ENCODE data around the gene VLDLR. TPM values are rescaled to one million over a fixed set of nuclear protein-coding genes. Genes with fewer than 3 reads are reported as not detected.

Gene VLDLR
- total and polyA plus RNA-seq, 2 of the 13 experiments (the other 11 are each of a cell fraction or from before 2014, with no cell fraction given): 3.4 to 10.5 TPM

DNA sequence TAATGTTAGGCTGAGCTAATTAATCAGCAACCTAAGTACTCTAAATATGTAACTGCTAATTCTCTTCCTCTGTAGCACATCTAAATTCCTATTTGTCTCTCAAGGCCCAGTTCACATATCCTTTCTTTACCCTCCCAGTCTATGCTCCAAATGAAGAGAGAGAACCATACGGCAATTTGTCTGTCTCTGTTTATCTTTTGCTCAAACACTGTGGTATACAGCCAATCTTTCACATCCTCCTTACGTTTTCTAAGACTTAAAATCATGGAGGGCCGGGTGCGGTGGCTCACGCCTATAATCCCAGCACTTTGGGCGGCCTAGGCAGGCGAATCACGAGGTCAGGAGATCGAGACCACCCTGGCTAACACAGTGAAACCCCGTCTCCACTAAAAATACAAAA lies 15.8 kb downstream of the VLDLR start:
- in situ Hi-C loops (cut with HindIII; ENCODE audit: extremely low pct_ligation_motif_present, low pct_unique_long_range_greater_than_20kb) (no loop called here), intact Hi-C loops (cut with micrococcal nuclease; ENCODE audit: unreplicated experiment) (no loop called here)
- DNase-seq (ENCODE audit: low spot score) (no peak), ATAC-seq (no peak), FAIRE-seq (no peak)
- CTCF ChIA-PET (ENCODE audit: low intra/inter-chr PET ratio, low total read pairs): no interaction called here
- H3K9ac ChIP-seq (ENCODE audit: insufficient read depth, low read depth, low read length): no peak overlapping the region
- no peak overlapping the region for H3K4me2 ChIP-seq (ENCODE audit: low read depth, low read length)
- no peak overlapping the region for H3K27ac ChIP-seq (ENCODE audit: extremely low read length, insufficient read depth, low read length)
- H3K4me3 ChIP-seq (replicated peaks in 1 of 3; ENCODE audit: insufficient read depth in 1 of 3, low read depth in 2 of 3, low read length in 3 of 3): no peak overlapping the region
- H3K4me1 ChIP-seq (ENCODE audit: insufficient read depth, low read length): peaks cover 19% of the 10 kb centered on the region
- WGBS (ENCODE audit: low lambda C conversion rate): 94% methylated on average over 10 of the region's 10 CpGs
- no peak for TF ChIP-seq SKI (IDR thresholded peaks at IDR 0.05; ENCODE audit: partially characterized antibody)
- TF ChIP-seq, protein P1, sequence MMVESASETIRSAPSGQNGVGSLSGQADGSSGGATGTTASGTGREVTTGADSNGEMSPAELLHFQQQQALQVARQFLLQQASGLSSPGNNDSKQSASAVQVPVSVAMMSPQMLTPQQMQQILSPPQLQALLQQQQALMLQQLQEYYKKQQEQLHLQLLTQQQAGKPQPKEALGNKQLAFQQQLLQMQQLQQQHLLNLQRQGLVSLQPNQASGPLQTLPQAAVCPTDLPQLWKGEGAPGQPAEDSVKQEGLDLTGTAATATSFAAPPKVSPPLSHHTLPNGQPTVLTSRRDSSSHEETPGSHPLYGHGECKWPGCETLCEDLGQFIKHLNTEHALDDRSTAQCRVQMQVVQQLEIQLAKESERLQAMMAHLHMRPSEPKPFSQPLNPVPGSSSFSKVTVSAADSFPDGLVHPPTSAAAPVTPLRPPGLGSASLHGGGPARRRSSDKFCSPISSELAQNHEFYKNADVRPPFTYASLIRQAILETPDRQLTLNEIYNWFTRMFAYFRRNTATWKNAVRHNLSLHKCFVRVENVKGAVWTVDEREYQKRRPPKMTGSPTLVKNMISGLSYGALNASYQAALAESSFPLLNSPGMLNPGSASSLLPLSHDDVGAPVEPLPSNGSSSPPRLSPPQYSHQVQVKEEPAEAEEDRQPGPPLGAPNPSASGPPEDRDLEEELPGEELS (CRISPR knock-in tag; IDR thresholded peaks at IDR 0.05): no peak
- TF ChIP-seq, protein P2, sequence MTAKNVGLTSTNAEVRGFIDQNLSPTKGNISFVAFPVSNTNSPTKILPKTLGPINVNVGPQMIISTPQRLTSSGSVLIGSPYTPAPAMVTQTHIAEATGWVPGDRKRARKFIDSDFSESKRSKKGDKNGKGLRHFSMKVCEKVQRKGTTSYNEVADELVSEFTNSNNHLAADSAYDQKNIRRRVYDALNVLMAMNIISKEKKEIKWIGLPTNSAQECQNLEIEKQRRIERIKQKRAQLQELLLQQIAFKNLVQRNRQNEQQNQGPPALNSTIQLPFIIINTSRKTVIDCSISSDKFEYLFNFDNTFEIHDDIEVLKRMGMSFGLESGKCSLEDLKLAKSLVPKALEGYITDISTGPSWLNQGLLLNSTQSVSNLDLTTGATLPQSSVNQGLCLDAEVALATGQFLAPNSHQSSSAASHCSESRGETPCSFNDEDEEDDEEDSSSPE (CRISPR knock-in tag; IDR thresholded peaks at IDR 0.05): no peak
- no peaks in the 10 kb centered on the region for H3K27me3 ChIP-seq (ENCODE audit: control insufficient read depth in 1 of 2, insufficient read depth in 2 of 2, low read length in 2 of 2)
- H3K9me3 ChIP-seq (ENCODE audit: low read length): no peaks in the 10 kb centered on the region
- H3K79me2 ChIP-seq (ENCODE audit: insufficient read depth, low read length): no peaks in the 10 kb centered on the region
- no peak overlapping the region for H2AFZ ChIP-seq (ENCODE audit: low read length)
- no TSS peak for BruUV-seq (replicated peaks)
- no peaks in the 10 kb centered on the region for H4K20me1 ChIP-seq (ENCODE audit: insufficient read depth, low read length)
- POLR2A ChIA-PET: no interaction called here
- peaks cover 1 to 4% of the 10 kb centered on the region in 2 experiments; a peak in 2 of 5 replicates for H3K36me3 ChIP-seq (replicated peaks in 1 of 2; ENCODE audit: control insufficient read depth in 1 of 2, insufficient read depth in 2 of 2, low read length in 2 of 2)

DNA sequence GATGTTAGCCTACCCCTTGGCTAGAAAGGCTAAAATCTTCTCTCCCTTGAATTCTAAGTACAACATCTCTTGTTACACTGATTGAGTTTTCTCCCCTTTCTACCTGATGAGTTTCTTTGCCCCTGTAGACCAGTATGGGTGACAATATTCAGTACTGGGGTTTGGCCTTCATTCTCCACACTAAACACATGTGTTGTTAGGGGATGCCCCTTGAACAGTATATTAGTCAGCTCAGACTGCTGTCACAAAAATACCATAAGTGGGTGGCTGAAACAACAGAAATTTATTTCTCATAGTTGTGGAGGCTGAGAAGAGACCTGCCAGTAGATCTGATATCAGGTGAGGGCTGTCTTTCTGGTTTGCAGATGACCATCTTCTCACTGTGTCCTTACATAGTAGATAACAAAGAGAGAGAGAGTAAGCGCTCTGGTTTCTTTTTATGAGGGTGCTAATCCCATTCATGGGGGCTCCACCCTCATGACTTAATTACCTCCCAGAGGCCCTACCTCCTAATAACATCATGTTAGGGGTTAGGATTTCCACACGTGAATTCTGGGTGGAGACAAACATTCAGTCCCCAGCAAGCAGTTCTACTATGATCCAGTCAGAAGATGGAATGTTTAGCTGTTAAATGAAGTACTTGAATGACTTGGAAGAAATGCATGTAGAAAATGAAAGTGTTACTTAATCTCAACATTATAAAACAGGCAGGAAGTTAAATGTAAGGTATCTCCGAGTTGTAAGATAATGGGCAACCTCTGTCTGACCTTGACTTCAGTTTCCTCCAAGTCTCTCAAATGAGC lies 17.5 kb downstream of the VLDLR start:
- ChIA-PET POLR2A (no interaction called here), CTCF (ENCODE audit: low intra/inter-chr PET ratio, low total read pairs) (no interaction called here)
- in situ Hi-C loops (cut with HindIII; ENCODE audit: extremely low pct_ligation_motif_present, low pct_unique_long_range_greater_than_20kb) (no loop called here), intact Hi-C loops (cut with micrococcal nuclease; ENCODE audit: unreplicated experiment) (no loop called here)
- TF ChIP-seq SRSF4 (IDR thresholded peaks at IDR 0.05; ENCODE audit: low read depth, low read length, poor library complexity, severe bottlenecking): no peak
- Histone ChIP-seq H3K4me2 (ENCODE audit: low read depth, low read length) (no peak overlapping the region), H2AFZ (ENCODE audit: low read length) (no peak overlapping the region), H4K20me1 (ENCODE audit: insufficient read depth, low read length) (no peaks in the 10 kb centered on the region), H3K27ac (ENCODE audit: extremely low read length, insufficient read depth, low read length) (no peak overlapping the region), H3K79me2 (ENCODE audit: insufficient read depth, low read length) (no peaks in the 10 kb centered on the region), H3K27me3 (ENCODE audit: control insufficient read depth in 1 of 2, insufficient read depth in 2 of 2, low read length in 2 of 2) (no peaks in the 10 kb centered on the region), H3K9ac (ENCODE audit: insufficient read depth, low read depth, low read length) (no peak overlapping the region), H3K4me3 (replicated peaks in 1 of 3; ENCODE audit: insufficient read depth in 1 of 3, low read depth in 2 of 3, low read length in 3 of 3) (no peak overlapping the region), H3K9me3 (ENCODE audit: low read length) (no peaks in the 10 kb centered on the region), H3K4me1 (ENCODE audit: insufficient read depth, low read length) (peaks cover 19% of the 10 kb centered on the region), H3K36me3 (replicated peaks in 1 of 2; ENCODE audit: control insufficient read depth in 1 of 2, insufficient read depth in 2 of 2, low read length in 2 of 2) (peaks cover 2 to 14% of the 10 kb centered on the region in 2 experiments; a peak in 4 of 5 replicates)
- ATAC-seq (no peak), FAIRE-seq (no peak), DNase-seq (ENCODE audit: low spot score) (no peak)
- BruUV-seq (replicated peaks): no TSS peak
- WGBS (ENCODE audit: low lambda C conversion rate): 93% methylated on average over 3 of the region's 3 CpGs
